OCI-LY3 (cell line): Measurements from ENCODE around the gene GPAM.
A peak's percentile ranks its signal among the peaks of the same experiment; 100 is the strongest.

Source experiments
- H2AFZ ChIP-seq: fragments of 200-600, 300-600 bp; shearing (Covaris generic); 2 replicates; pipeline ENCODE4 v1.6.0; 2014; ENCODE audit warnings: antibody characterized with exemption, low read depth, low read length
- H3K27ac ChIP-seq: fragments of 200-600, 300-600 bp; sonication (generic); 2 replicates; pipeline ENCODE4 v1.5.1; 2014; ENCODE audit warnings: mild to moderate bottlenecking, low read length, moderate library complexity, mixed read lengths
- H3K27me3 ChIP-seq: fragments of 200-600, 300-600 bp; sonication (generic); 2 replicates; pipeline ENCODE4 v1.6.1; 2014; ENCODE audit warnings: low read depth, low read length, mixed read lengths
- H3K36me3 ChIP-seq: fragments of 200-600, 300-600 bp; sonication (generic); replicated peaks from 2 replicates; pipeline ENCODE3; 2014; ENCODE audit warnings: low read depth, low read length, mixed read lengths
- H3K4me1 ChIP-seq: fragments of 300-600, 200-600 bp; sonication (generic); 2 replicates; pipeline ENCODE4 v1.6.1; 2014; ENCODE audit warnings: low read length, mixed read lengths
- H3K4me2 ChIP-seq: fragments of 200-600, 300-600 bp; sonication (generic); 2 replicates; pipeline ENCODE4 v1.6.1; 2014; ENCODE audit warnings: low read length, mixed read lengths
- H3K4me3 ChIP-seq: fragments of 300-600, 200-600 bp; sonication (generic); 2 replicates; pipeline ENCODE4 v1.5.1; 2014; ENCODE audit warnings: antibody characterized with exemption, mild to moderate bottlenecking, low read length, moderate library complexity
- H3K79me2 ChIP-seq: fragments of 300-600, 200-600 bp; shearing (Covaris generic); 2 replicates; pipeline ENCODE4 v1.6.1; 2014; ENCODE audit warnings: mild to moderate bottlenecking, low read length, mixed read lengths
- H3K9ac ChIP-seq: fragments of 300-600, 200-600 bp; shearing (Covaris generic); 2 replicates; pipeline ENCODE4 v1.6.0; 2014; ENCODE audit warnings: mild to moderate bottlenecking, low read length, moderate library complexity
- H3K9me3 ChIP-seq: fragments of 200-600, 300-600 bp; shearing (Covaris generic); 2 replicates; pipeline ENCODE4 v1.6.1; 2014; ENCODE audit warnings: low read length, mixed read lengths; ENCODE audit not compliant: insufficient read depth
- H4K20me1 ChIP-seq: fragments of 200-600, 300-600 bp; sonication (generic); 2 replicates; pipeline ENCODE4 v1.6.1; 2016; ENCODE audit warnings: low read length, mixed read lengths; ENCODE audit not compliant: insufficient read depth
- CTCF ChIP-seq: fragments of 200-600, 300-600 bp; sonication (generic); IDR thresholded peaks from 2 replicates; pipeline ENCODE4 v1.5.1; 2014; ENCODE audit warnings: antibody characterized with exemption, low read length, low read depth
- EZH2phosphoT487 ChIP-seq: fragments of 200-600 bp; shearing (Covaris generic); IDR thresholded peaks from 2 replicates; pipeline ENCODE4 v1.6.1; 2018; ENCODE audit warnings: antibody characterized with exemption, mixed run types, low read depth

Gene GPAM

GRCh38 chr10:112141292-112141691, 42.3 kb downstream of the GPAM start:
- TF ChIP-seq CTCF (no peak), EZH2phosphoT487 (no peak)

GRCh38 chr10:112140110-112140970, 43.2 kb downstream of the GPAM start:
- TF ChIP-seq EZH2phosphoT487 (no peak), CTCF (peak; percentile 67)
- no peak overlapping the region for H3K9ac ChIP-seq
- no peak overlapping the region for H2AFZ ChIP-seq
- no peaks in the 10 kb centered on the region for H3K36me3 ChIP-seq
- H3K4me2 ChIP-seq: peak overlapping the region; percentile 34; the same call in 1 of the 2 replicates
- H3K79me2 ChIP-seq: no peaks in the 10 kb centered on the region
- no peaks in the 10 kb centered on the region; the same call in 1 of the 2 replicates for H3K4me1 ChIP-seq
- H3K27me3 ChIP-seq: no peaks in the 10 kb centered on the region
- no peak overlapping the region for H3K27ac ChIP-seq
- no peaks in the 10 kb centered on the region for H4K20me1 ChIP-seq
- no peak overlapping the region for H3K4me3 ChIP-seq
- no peaks in the 10 kb centered on the region for H3K9me3 ChIP-seq

More at GRCh38 chr10:112141292-112141691, 42.3 kb downstream of the GPAM start:
- no peaks in the 10 kb centered on the region; the same call in 1 of the 2 replicates for H3K4me1 ChIP-seq
- no peak overlapping the region for H2AFZ ChIP-seq
- no peak overlapping the region for H3K9ac ChIP-seq
- H4K20me1 ChIP-seq: no peaks in the 10 kb centered on the region
- H3K9me3 ChIP-seq: no peaks in the 10 kb centered on the region
- H3K27me3 ChIP-seq: no peaks in the 10 kb centered on the region
- no peaks in the 10 kb centered on the region for H3K79me2 ChIP-seq
- H3K27ac ChIP-seq: no peak overlapping the region
- no peaks in the 10 kb centered on the region for H3K36me3 ChIP-seq
- H3K4me2 ChIP-seq: no peak overlapping the region
- no peak overlapping the region for H3K4me3 ChIP-seq

- H3K79me2 ChIP-seq: no peaks in the 10 kb centered on the region
These were observed 44.4 kb downstream of the GPAM start for GRCh38 chr10:112139176-112139575.

More at GRCh38 chr10:112139176-112139575, 44.4 kb downstream of the GPAM start:
- Histone ChIP-seq H2AFZ (no peak overlapping the region), H3K27me3 (no peaks in the 10 kb centered on the region), H3K4me1 (no peaks in the 10 kb centered on the region; the same call in 1 of the 2 replicates), H4K20me1 (no peaks in the 10 kb centered on the region), H3K4me3 (no peak overlapping the region), H3K9ac (no peak overlapping the region), H3K9me3 (no peaks in the 10 kb centered on the region), H3K4me2 (no peak overlapping the region), H3K36me3 (no peaks in the 10 kb centered on the region), H3K27ac (no peak overlapping the region)
- TF ChIP-seq CTCF (no peak), EZH2phosphoT487 (no peak)
